Glutamatergic neuron (in vitro differentiated cells): ENCODE measurements around the gene RNU1-1. TPM values are rescaled to one million over a fixed set of nuclear protein-coding genes. Genes with fewer than 3 reads are reported as not detected.
"Not testable (repeated sequence)": the region's sequence is repeated elsewhere in the genome, so short reads cannot be mapped to it uniquely, and the experiment has no call there.

Experiments
- DNase-seq: peaks from one replicate; pipeline ENCODE4 v3.0.0; 2022
- H3K27ac Mint-ChIP-seq: one replicate; pipeline ENCODE4 v1.8.0; 2020; ENCODE audit warnings: mild to moderate bottlenecking, mixed read lengths, inconsistent platforms; ENCODE audit not compliant: unreplicated experiment
- H3K27me3 Mint-ChIP-seq: one replicate; pipeline ENCODE4 v1.8.0; 2020; ENCODE audit warnings: mild to moderate bottlenecking, moderate library complexity, mixed read lengths, inconsistent platforms; ENCODE audit not compliant: unreplicated experiment
- H3K36me3 Mint-ChIP-seq: one replicate; pipeline ENCODE4 v1.8.0; 2020; ENCODE audit warnings: mild to moderate bottlenecking, mixed read lengths, inconsistent platforms; ENCODE audit not compliant: unreplicated experiment
- H3K4me1 Mint-ChIP-seq: one replicate; pipeline ENCODE4 v1.8.0; 2020; ENCODE audit warnings: mild to moderate bottlenecking, low read depth, mixed read lengths, inconsistent platforms; ENCODE audit not compliant: unreplicated experiment
- H3K4me3 Mint-ChIP-seq: one replicate; pipeline ENCODE4 v1.8.0; 2020; ENCODE audit warnings: mild to moderate bottlenecking, mixed read lengths, inconsistent platforms; ENCODE audit not compliant: unreplicated experiment
- H3K9me3 Mint-ChIP-seq: one replicate; pipeline ENCODE4 v1.8.0; 2020; ENCODE audit warnings: mild to moderate bottlenecking, moderate library complexity, mixed read lengths, inconsistent platforms; ENCODE audit not compliant: unreplicated experiment
- total RNA-seq: library from RNA; stranded (reverse); fragmentation: NEBNext Ultra II Directional; extraction: Animal tissue kit (Norgen Biotek cat#: 25700); gene quantifications from one replicate; pipeline ENCODE4 v1.2.1, GENCODE V29; 2021; ENCODE audit not compliant: unreplicated experiment
- TF ChIP-seq, protein P1 (sequence below): fragments of 200-600 bp; sonication (generic); IDR thresholded peaks from one replicate; pipeline ENCODE4 v1.5.0; 2021; ENCODE audit not compliant: partially characterized antibody, unreplicated experiment

The RNU1-1 gene
- total RNA-seq, 1 donor from 2014 or later: 3,598 TPM

GRCh38 chr1:16521288-16521583, 7.2 kb upstream of the RNU1-1 start:
- no peaks in the 10 kb centered on the region for H3K9me3 Mint-ChIP-seq
- H3K27me3 Mint-ChIP-seq: peaks cover 9% of the 10 kb centered on the region
- no peak overlapping the region for H3K4me3 Mint-ChIP-seq
- H3K4me1 Mint-ChIP-seq: peaks cover 4% of the 10 kb centered on the region
- H3K27ac Mint-ChIP-seq: no peak overlapping the region
- no peaks in the 10 kb centered on the region for H3K36me3 Mint-ChIP-seq
- TF ChIP-seq, protein P1, sequence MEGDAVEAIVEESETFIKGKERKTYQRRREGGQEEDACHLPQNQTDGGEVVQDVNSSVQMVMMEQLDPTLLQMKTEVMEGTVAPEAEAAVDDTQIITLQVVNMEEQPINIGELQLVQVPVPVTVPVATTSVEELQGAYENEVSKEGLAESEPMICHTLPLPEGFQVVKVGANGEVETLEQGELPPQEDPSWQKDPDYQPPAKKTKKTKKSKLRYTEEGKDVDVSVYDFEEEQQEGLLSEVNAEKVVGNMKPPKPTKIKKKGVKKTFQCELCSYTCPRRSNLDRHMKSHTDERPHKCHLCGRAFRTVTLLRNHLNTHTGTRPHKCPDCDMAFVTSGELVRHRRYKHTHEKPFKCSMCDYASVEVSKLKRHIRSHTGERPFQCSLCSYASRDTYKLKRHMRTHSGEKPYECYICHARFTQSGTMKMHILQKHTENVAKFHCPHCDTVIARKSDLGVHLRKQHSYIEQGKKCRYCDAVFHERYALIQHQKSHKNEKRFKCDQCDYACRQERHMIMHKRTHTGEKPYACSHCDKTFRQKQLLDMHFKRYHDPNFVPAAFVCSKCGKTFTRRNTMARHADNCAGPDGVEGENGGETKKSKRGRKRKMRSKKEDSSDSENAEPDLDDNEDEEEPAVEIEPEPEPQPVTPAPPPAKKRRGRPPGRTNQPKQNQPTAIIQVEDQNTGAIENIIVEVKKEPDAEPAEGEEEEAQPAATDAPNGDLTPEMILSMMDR: no peak
- DNase-seq: no peak

- H3K36me3 Mint-ChIP-seq, H3K27me3 Mint-ChIP-seq: not testable (repeated sequence)
These were observed 6.6 kb upstream of the RNU1-1 start for GRCh38 chr1:16520435-16521287.

DNA sequence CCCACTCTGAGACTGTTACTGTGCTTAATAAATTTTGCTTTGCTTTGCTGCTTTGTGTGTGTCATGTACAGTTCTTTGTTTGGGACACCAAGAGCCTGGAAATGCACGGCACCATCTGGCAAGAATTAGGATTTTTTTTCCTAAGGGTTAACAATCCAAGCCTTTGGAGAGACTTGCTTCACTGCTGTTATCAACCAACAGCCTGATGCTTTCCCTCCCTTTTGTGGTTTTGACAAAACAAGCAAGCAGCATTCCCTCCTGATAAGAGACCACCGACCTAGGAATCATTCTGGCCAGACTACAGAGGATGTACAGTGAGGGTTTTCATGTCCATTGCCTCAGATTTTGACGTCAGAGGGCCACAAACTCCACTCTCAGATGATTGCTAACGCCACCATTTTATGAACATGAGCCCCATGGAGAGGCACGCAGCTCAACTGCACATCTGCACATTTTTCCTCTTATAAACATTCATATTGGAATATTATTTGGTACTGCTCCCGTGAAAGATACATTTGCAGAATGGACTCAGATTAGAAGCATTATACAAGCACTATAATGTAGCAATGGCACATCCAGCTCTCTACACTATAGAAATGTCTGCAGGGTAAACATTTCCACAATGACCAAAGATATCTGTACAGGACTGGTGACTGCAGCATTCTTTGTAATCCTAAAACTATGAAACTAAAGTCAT, 5.3 kb upstream of the RNU1-1 start:
- not testable (repeated sequence) for H3K27me3 Mint-ChIP-seq, H3K9me3 Mint-ChIP-seq, H3K4me1 Mint-ChIP-seq, DNase-seq, H3K36me3 Mint-ChIP-seq
- Mint-ChIP-seq H3K4me3 (peak overlapping the region; percentile 9), H3K27ac (peak overlapping the region; percentile 15)

More at GRCh38 chr1:16520435-16521287, 6.6 kb upstream of the RNU1-1 start:
- not testable (repeated sequence) for H3K9me3 Mint-ChIP-seq, H3K4me1 Mint-ChIP-seq, H3K27ac Mint-ChIP-seq, DNase-seq
- peak overlapping the region; percentile 34 for H3K4me3 Mint-ChIP-seq

DNA sequence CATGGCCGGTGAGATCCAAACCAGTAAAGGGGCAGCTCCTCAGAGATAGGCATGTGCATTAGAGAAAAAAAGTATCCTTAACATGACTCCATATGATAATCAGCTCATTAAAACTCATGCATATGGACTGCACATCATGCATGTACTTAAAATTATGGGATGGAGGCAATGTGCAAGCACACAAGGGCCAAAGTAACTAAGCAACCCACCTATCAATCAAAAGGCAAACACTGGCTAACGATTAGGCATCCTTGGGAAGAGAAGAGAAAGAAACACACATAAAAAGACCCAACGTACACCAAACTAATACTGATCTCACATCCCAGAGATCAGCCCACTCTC, 4.8 kb upstream of the RNU1-1 start:
- peak overlapping the region; percentile 15 for H3K27ac Mint-ChIP-seq
- not testable (repeated sequence) for H3K4me1 Mint-ChIP-seq, H3K9me3 Mint-ChIP-seq, H3K27me3 Mint-ChIP-seq, H3K36me3 Mint-ChIP-seq, DNase-seq
- peak overlapping the region; percentile 9 for H3K4me3 Mint-ChIP-seq

- not testable (repeated sequence) for H3K36me3 Mint-ChIP-seq, H3K9me3 Mint-ChIP-seq, H3K4me3 Mint-ChIP-seq, H3K27ac Mint-ChIP-seq, DNase-seq, H3K4me1 Mint-ChIP-seq, H3K27me3 Mint-ChIP-seq
These were observed 2.8 kb upstream of the RNU1-1 start for GRCh38 chr1:16516694-16517410.

GRCh38 chr1:16513412-16514106, 526 bp downstream of the RNU1-1 start:
- not testable (repeated sequence) for H3K27me3 Mint-ChIP-seq, H3K36me3 Mint-ChIP-seq, DNase-seq, H3K4me3 Mint-ChIP-seq, H3K9me3 Mint-ChIP-seq, H3K4me1 Mint-ChIP-seq, H3K27ac Mint-ChIP-seq

GRCh38 chr1:16512624-16513411, 1.3 kb downstream of the RNU1-1 start:
- not testable (repeated sequence) for H3K4me3 Mint-ChIP-seq, H3K9me3 Mint-ChIP-seq, H3K27ac Mint-ChIP-seq, H3K36me3 Mint-ChIP-seq, H3K4me1 Mint-ChIP-seq, H3K27me3 Mint-ChIP-seq, DNase-seq

- not testable (repeated sequence) for H3K4me3 Mint-ChIP-seq
These were observed 2.2 kb downstream of the RNU1-1 start for GRCh38 chr1:16511926-16512325.

DNA sequence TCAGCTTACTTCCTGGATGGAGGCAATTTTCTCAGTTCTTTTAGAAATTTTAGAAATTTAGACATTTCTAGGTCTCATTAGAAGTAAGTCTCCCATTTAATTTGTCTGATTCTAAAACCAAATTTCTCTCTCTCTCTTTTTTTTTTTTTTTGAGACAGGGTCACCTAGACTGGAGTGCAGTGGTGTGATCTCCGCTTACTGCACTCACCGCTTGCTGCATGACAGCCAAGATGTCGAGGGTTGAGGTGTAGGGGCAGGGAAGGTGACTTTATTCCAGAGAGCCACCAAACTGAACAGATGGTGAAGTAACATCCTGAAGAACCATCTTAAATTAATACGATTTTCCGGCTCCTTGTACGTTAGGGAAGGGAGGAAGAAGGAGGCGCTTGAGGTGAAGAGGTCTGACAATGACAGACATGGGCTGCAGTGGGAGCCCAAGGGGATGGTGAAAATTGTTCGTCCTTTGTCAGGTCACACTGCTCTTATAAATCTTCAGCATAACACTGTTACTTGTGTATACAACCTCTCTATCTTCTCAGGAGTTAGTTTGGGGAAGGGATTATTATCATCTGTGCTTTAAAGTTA, 5.1 kb downstream of the RNU1-1 start:
- H3K27ac Mint-ChIP-seq, H3K4me1 Mint-ChIP-seq, H3K27me3 Mint-ChIP-seq, H3K9me3 Mint-ChIP-seq, H3K36me3 Mint-ChIP-seq, H3K4me3 Mint-ChIP-seq: not testable (repeated sequence)
- DNase-seq: peak; percentile 56

More at GRCh38 chr1:16511926-16512325, 2.2 kb downstream of the RNU1-1 start:
- DNase-seq, H3K9me3 Mint-ChIP-seq, H3K27ac Mint-ChIP-seq, H3K27me3 Mint-ChIP-seq, H3K36me3 Mint-ChIP-seq, H3K4me1 Mint-ChIP-seq: not testable (repeated sequence)
